ENCODE results near the gene SPART. TPM values are rescaled to one million over a fixed set of nuclear protein-coding genes. Genes with fewer than 3 reads are reported as not detected.

SPART gene
- total RNA-seq, 1 experiment from 2014 or later: 0.12 TPM

DNA sequence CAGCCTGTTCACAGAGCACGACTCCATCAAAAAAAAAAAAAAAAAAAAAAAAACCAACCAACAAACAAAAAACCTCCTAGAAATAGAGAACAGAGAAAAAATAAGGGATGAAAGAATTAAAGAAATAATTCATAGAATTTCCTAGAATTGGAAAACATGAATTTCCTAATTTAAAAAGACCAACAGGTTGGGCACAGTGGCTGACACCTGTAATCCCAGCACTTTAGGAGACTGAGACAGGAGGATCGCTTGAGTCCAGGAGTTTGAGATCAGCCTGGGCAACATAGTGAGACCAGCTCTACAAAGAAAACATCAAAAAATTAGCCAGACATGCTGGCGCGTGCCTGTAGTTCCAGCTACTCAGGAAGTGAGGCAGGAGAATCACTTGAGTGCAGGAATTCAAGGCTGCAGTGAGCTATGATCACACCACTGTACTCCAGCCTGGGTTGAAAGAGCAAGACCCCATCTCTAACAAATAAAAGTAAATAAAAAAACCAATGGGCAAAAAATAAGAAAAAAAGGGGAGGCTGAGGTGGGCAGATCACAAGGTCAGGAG, 6.5 kb downstream of the SPART start:
- ChIA-PET CTCF (no interaction called here), POLR2A (no interaction called here), RAD21 (ENCODE audit: low non-redundant PET in 1 of 2, low total read pairs in 2 of 2, uncharacterized antibody in 2 of 2, unreplicated experiment in 2 of 2) (no interaction called here)
- Histone ChIP-seq H3K9me2 (ENCODE audit: insufficient read depth) (no peaks in the 10 kb centered on the region), H3K4me1 (ENCODE audit: control insufficient read depth in 1 of 2, insufficient read depth in 2 of 2, low read length in 2 of 2) (no peaks in the 10 kb centered on the region), H3K4me3 (replicated peaks in 1 of 2; ENCODE audit: low read depth in 1 of 2, low read length in 2 of 2) (no peak overlapping the region), H3K9me3 (ENCODE audit: control insufficient read depth in 1 of 2, insufficient read depth in 1 of 2, low read depth in 1 of 2, low read length in 2 of 2) (peaks cover 0 to 26% of the 10 kb centered on the region in 2 experiments; a peak in 2 of 4 replicates), H3K27ac (ENCODE audit: low read depth, low read length) (no peak overlapping the region), H2AFZ (ENCODE audit: low read depth, low read length, poor library complexity, severe bottlenecking) (no peak overlapping the region), H3K36me3 (ENCODE audit: control insufficient read depth in 1 of 2, insufficient read depth in 2 of 2, low read length in 2 of 2) (no peaks in the 10 kb centered on the region), H3K4me2 (ENCODE audit: low read length) (no peak overlapping the region), H3K27me3 (ENCODE audit: insufficient read depth, low read length) (no peaks in the 10 kb centered on the region), H4K20me1 (ENCODE audit: insufficient read depth) (no peaks in the 10 kb centered on the region), H3K79me2 (ENCODE audit: insufficient read depth, low read length) (no peaks in the 10 kb centered on the region), H3K9ac (ENCODE audit: low read length) (no peak overlapping the region)
- DNase-seq (ENCODE audit: low read depth, low spot score) (no peak), ATAC-seq (no peak)
- TF ChIP-seq EGR1 (IDR thresholded peaks at IDR 0.05; ENCODE audit: low read depth) (no peak), RAD21 (IDR thresholded peaks at IDR 0.05; ENCODE audit: low read depth) (no peak), ZNF274 (IDR thresholded peaks at IDR 0.05; ENCODE audit: low read depth, low read length) (no peak), FOSL1 (IDR thresholded peaks at IDR 0.05; ENCODE audit: low read depth) (no peak), CEBPB (IDR thresholded peaks at IDR 0.05; ENCODE audit: low read depth) (no peak), YY1 (IDR thresholded peaks at IDR 0.05; ENCODE audit: extremely low read depth, insufficient replicate concordance, low read depth, low read length) (no peak)
- intact Hi-C loops (cut with micrococcal nuclease): no loop called here
- BruUV-seq (replicated peaks): no TSS peak

DNA sequence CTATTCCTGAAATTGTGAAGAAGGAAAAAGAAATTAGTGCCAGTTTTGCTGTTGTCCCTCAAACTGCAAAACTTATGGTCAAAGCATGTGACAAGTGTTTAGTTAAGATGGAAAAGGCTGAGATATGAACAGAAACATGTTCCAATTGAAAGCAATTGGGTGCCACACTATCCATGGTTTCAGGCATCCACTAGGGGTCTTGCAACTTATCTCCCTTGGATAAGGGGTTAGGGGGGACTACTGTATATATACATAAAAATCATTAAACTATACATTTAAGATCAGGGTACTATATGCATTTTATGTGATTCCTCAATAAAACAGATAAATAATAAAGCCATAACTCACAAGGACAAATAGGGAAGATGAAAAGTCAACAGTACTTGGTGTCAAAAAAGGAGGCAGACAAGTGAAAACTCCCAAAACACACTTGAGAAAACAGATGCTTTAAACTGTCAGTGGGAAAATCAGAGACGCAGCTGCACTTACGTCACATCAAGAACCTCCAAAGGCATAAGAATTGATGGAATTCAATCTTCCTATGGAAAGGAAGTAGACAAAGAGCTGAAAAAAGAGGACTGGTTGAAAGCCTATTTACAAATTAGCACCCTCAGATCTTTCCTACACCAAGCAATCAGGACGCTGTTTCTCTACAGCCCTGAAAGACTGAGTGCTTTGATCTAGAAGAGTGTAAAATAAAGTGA, 8.1 kb downstream of the SPART start:
- RAD21 ChIA-PET (ENCODE audit: low non-redundant PET in 1 of 2, low total read pairs in 2 of 2, uncharacterized antibody in 2 of 2, unreplicated experiment in 2 of 2): no interaction called here
- no peaks in the 10 kb centered on the region for H3K79me2 ChIP-seq (ENCODE audit: insufficient read depth, low read length)
- CTCF ChIA-PET: no interaction called here
- H3K36me3 ChIP-seq (ENCODE audit: control insufficient read depth in 1 of 2, insufficient read depth in 2 of 2, low read length in 2 of 2): no peaks in the 10 kb centered on the region
- H3K4me1 ChIP-seq (ENCODE audit: control insufficient read depth in 1 of 2, insufficient read depth in 2 of 2, low read length in 2 of 2): no peaks in the 10 kb centered on the region
- no TSS peak for BruUV-seq (replicated peaks)
- H3K4me3 ChIP-seq (replicated peaks in 1 of 2; ENCODE audit: low read depth in 1 of 2, low read length in 2 of 2): no peak overlapping the region
- H3K9me3 ChIP-seq (ENCODE audit: control insufficient read depth in 1 of 2, insufficient read depth in 1 of 2, low read depth in 1 of 2, low read length in 2 of 2): peaks cover 0 to 32% of the 10 kb centered on the region in 2 experiments; a peak in 2 of 4 replicates
- no peaks in the 10 kb centered on the region for H4K20me1 ChIP-seq (ENCODE audit: insufficient read depth)
- H3K9me2 ChIP-seq (ENCODE audit: insufficient read depth): no peaks in the 10 kb centered on the region
- no peak overlapping the region for H3K9ac ChIP-seq (ENCODE audit: low read length)
- ATAC-seq (no peak), DNase-seq (ENCODE audit: low read depth, low spot score) (no peak)
- no peak overlapping the region for H3K4me2 ChIP-seq (ENCODE audit: low read length)
- no peak overlapping the region for H3K27ac ChIP-seq (ENCODE audit: low read depth, low read length)
- H2AFZ ChIP-seq (ENCODE audit: low read depth, low read length, poor library complexity, severe bottlenecking): no peak overlapping the region
- intact Hi-C loops (cut with micrococcal nuclease): no loop called here
- POLR2A ChIA-PET: no interaction called here
- H3K27me3 ChIP-seq (ENCODE audit: insufficient read depth, low read length): no peaks in the 10 kb centered on the region
- TF ChIP-seq CEBPB (IDR thresholded peaks at IDR 0.05; ENCODE audit: low read depth) (no peak), ZFX (IDR thresholded peaks at IDR 0.05) (no peak), SIN3A (IDR thresholded peaks at IDR 0.05; ENCODE audit: low read depth) (no peak), EZH2 (IDR thresholded peaks at IDR 0.05) (no peak), POLR2AphosphoS5 (IDR thresholded peaks at IDR 0.05; ENCODE audit: low read depth, low read length) (no peak), YY1 (IDR thresholded peaks at IDR 0.05; ENCODE audit: extremely low read depth, insufficient replicate concordance, low read depth, low read length) (no peak), CBX3 (IDR thresholded peaks at IDR 0.05; ENCODE audit: low read depth) (no peak), JUND (IDR thresholded peaks at IDR 0.05) (no peak), ZNF274 (IDR thresholded peaks at IDR 0.05; ENCODE audit: low read depth, low read length) (no peak)
- TF ChIP-seq, protein P1, sequence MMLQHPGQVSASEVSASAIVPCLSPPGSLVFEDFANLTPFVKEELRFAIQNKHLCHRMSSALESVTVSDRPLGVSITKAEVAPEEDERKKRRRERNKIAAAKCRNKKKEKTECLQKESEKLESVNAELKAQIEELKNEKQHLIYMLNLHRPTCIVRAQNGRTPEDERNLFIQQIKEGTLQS (IDR thresholded peaks at IDR 0.05): no peak
- TF ChIP-seq, protein P2, sequence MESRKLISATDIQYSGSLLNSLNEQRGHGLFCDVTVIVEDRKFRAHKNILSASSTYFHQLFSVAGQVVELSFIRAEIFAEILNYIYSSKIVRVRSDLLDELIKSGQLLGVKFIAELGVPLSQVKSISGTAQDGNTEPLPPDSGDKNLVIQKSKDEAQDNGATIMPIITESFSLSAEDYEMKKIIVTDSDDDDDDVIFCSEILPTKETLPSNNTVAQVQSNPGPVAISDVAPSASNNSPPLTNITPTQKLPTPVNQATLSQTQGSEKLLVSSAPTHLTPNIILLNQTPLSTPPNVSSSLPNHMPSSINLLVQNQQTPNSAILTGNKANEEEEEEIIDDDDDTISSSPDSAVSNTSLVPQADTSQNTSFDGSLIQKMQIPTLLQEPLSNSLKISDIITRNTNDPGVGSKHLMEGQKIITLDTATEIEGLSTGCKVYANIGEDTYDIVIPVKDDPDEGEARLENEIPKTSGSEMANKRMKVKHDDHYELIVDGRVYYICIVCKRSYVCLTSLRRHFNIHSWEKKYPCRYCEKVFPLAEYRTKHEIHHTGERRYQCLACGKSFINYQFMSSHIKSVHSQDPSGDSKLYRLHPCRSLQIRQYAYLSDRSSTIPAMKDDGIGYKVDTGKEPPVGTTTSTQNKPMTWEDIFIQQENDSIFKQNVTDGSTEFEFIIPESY (IDR thresholded peaks at IDR 0.05; ENCODE audit: extremely low read depth, insufficient replicate concordance, low read length): no peak
- TF ChIP-seq, protein P3, sequence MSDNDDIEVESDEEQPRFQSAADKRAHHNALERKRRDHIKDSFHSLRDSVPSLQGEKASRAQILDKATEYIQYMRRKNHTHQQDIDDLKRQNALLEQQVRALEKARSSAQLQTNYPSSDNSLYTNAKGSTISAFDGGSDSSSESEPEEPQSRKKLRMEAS (IDR thresholded peaks at IDR 0.05): no peak
